C4-2B (cell line): Measurements from ENCODE around the gene OSBPL3.

Experiments used
- H3K27ac ChIP-seq: fragments of 450-650 bp; 2 replicates; pipeline ENCODE4 v1.5.1; 2017
- CTCF ChIP-seq: fragments of 450-650 bp; conservative IDR thresholded peaks from 2 replicates; pipeline ENCODE4 v1.5.1; 2017; ENCODE audit warnings: mild to moderate bottlenecking
- ZFX ChIP-seq: fragments of 450-650 bp; IDR thresholded peaks from 2 replicates; pipeline ENCODE4 v1.6.1; 2017

Gene OSBPL3

GRCh38 chr7:24951441-24951980 is 28.5 kb downstream of the OSBPL3 start:
- H3K27ac ChIP-seq: no peak overlapping the region
- TF ChIP-seq ZFX (no peak), CTCF (no peak)

GRCh38 chr7:24949884-24950283 is 30.1 kb downstream of the OSBPL3 start:
- TF ChIP-seq CTCF: no peak
- no peak for TF ChIP-seq ZFX
- no peak overlapping the region for H3K27ac ChIP-seq

GRCh38 chr7:24948739-24949138 is 31.2 kb downstream of the OSBPL3 start:
- no peak for TF ChIP-seq ZFX
- TF ChIP-seq CTCF: no peak
- no peak overlapping the region for H3K27ac ChIP-seq

GRCh38 chr7:24946467-24946866 is 33.5 kb downstream of the OSBPL3 start:
- no peak for TF ChIP-seq ZFX
- TF ChIP-seq CTCF: no peak

GRCh38 chr7:24945899-24946298 is 34.1 kb downstream of the OSBPL3 start:
- no peak overlapping the region for H3K27ac ChIP-seq
- TF ChIP-seq CTCF: no peak
- TF ChIP-seq ZFX: no peak

More at GRCh38 chr7:24946467-24946866, 33.5 kb downstream of the OSBPL3 start:
- no peak overlapping the region for H3K27ac ChIP-seq

- H3K27ac ChIP-seq: no peak overlapping the region
- TF ChIP-seq ZFX (no peak), CTCF (no peak)
Measured at GRCh38 chr7:24943096-24943948, 36.7 kb downstream of the OSBPL3 start.

GRCh38 chr7:24942226-24942625 is 37.8 kb downstream of the OSBPL3 start:
- H3K27ac ChIP-seq: no peak overlapping the region
- TF ChIP-seq ZFX (no peak), CTCF (no peak)
